OCI-LY3 (cell line): Measurements from ENCODE around the gene CCDC9B.
A peak's percentile ranks its signal among the peaks of the same experiment; 100 is the strongest.

ENCODE experiments used
- H2AFZ ChIP-seq: fragments of 200-600, 300-600 bp; shearing (Covaris generic); 2 replicates; pipeline ENCODE4 v1.6.0; 2014; ENCODE audit warnings: antibody characterized with exemption, low read depth, low read length
- H3K27ac ChIP-seq: fragments of 200-600, 300-600 bp; sonication (generic); 2 replicates; pipeline ENCODE4 v1.5.1; 2014; ENCODE audit warnings: mild to moderate bottlenecking, low read length, moderate library complexity, mixed read lengths
- H3K27me3 ChIP-seq: fragments of 200-600, 300-600 bp; sonication (generic); 2 replicates; pipeline ENCODE4 v1.6.1; 2014; ENCODE audit warnings: low read depth, low read length, mixed read lengths
- H3K36me3 ChIP-seq: fragments of 200-600, 300-600 bp; sonication (generic); replicated peaks from 2 replicates; pipeline ENCODE3; 2014; ENCODE audit warnings: low read depth, low read length, mixed read lengths
- H3K4me1 ChIP-seq: fragments of 300-600, 200-600 bp; sonication (generic); 2 replicates; pipeline ENCODE4 v1.6.1; 2014; ENCODE audit warnings: low read length, mixed read lengths
- H3K4me2 ChIP-seq: fragments of 200-600, 300-600 bp; sonication (generic); 2 replicates; pipeline ENCODE4 v1.6.1; 2014; ENCODE audit warnings: low read length, mixed read lengths
- H3K4me3 ChIP-seq: fragments of 300-600, 200-600 bp; sonication (generic); 2 replicates; pipeline ENCODE4 v1.5.1; 2014; ENCODE audit warnings: antibody characterized with exemption, mild to moderate bottlenecking, low read length, moderate library complexity
- H3K79me2 ChIP-seq: fragments of 300-600, 200-600 bp; shearing (Covaris generic); 2 replicates; pipeline ENCODE4 v1.6.1; 2014; ENCODE audit warnings: mild to moderate bottlenecking, low read length, mixed read lengths
- H3K9ac ChIP-seq: fragments of 300-600, 200-600 bp; shearing (Covaris generic); 2 replicates; pipeline ENCODE4 v1.6.0; 2014; ENCODE audit warnings: mild to moderate bottlenecking, low read length, moderate library complexity
- H3K9me3 ChIP-seq: fragments of 200-600, 300-600 bp; shearing (Covaris generic); 2 replicates; pipeline ENCODE4 v1.6.1; 2014; ENCODE audit warnings: low read length, mixed read lengths; ENCODE audit not compliant: insufficient read depth
- H4K20me1 ChIP-seq: fragments of 200-600, 300-600 bp; sonication (generic); 2 replicates; pipeline ENCODE4 v1.6.1; 2016; ENCODE audit warnings: low read length, mixed read lengths; ENCODE audit not compliant: insufficient read depth
- EZH2phosphoT487 ChIP-seq: fragments of 200-600 bp; shearing (Covaris generic); IDR thresholded peaks from 2 replicates; pipeline ENCODE4 v1.6.1; 2018; ENCODE audit warnings: antibody characterized with exemption, mixed run types, low read depth
- TF ChIP-seq, protein P1 (sequence below): fragments of 200-600, 300-600 bp; sonication (generic); IDR thresholded peaks from 2 replicates; pipeline ENCODE4 v1.5.1; 2014; ENCODE audit warnings: antibody characterized with exemption, low read length, low read depth

Gene CCDC9B

GRCh38 chr15:40286794-40287193, 53.9 kb downstream of the CCDC9B start:
- Histone ChIP-seq H3K79me2 (no peaks in the 10 kb centered on the region), H3K4me3 (no peak overlapping the region), H3K36me3 (no peaks in the 10 kb centered on the region), H3K27ac (no peak overlapping the region), H2AFZ (no peak overlapping the region), H3K9me3 (no peaks in the 10 kb centered on the region), H3K27me3 (no peaks in the 10 kb centered on the region), H3K4me2 (no peak overlapping the region), H3K4me1 (peaks cover 14% of the 10 kb centered on the region), H4K20me1 (no peaks in the 10 kb centered on the region), H3K9ac (no peak overlapping the region)
- no peak for TF ChIP-seq EZH2phosphoT487
- TF ChIP-seq, protein P1, sequence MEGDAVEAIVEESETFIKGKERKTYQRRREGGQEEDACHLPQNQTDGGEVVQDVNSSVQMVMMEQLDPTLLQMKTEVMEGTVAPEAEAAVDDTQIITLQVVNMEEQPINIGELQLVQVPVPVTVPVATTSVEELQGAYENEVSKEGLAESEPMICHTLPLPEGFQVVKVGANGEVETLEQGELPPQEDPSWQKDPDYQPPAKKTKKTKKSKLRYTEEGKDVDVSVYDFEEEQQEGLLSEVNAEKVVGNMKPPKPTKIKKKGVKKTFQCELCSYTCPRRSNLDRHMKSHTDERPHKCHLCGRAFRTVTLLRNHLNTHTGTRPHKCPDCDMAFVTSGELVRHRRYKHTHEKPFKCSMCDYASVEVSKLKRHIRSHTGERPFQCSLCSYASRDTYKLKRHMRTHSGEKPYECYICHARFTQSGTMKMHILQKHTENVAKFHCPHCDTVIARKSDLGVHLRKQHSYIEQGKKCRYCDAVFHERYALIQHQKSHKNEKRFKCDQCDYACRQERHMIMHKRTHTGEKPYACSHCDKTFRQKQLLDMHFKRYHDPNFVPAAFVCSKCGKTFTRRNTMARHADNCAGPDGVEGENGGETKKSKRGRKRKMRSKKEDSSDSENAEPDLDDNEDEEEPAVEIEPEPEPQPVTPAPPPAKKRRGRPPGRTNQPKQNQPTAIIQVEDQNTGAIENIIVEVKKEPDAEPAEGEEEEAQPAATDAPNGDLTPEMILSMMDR: no peak

DNA sequence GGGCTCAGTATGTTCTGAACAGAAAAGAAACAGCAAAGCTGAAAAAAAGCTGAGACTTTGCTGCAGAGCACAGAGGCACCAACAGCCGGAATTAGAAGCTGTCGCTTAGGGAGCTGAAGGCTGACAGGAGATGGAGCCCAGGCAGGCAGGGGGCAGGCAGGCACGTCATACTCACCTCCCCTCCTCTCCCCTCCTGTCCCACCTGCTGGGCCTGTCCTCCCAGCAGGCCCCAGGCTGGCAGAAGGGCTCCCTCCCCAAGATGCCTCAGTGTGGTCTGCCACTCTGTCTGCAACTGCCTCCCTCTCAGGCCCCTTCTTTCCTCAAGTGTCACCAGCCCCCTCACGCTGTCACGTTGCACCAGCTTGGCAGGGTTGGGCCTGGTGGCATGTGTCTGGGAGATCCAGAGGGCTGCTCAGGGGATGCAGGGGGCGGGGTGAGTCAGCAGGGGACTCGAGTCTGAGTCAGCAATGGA, 54.6 kb downstream of the CCDC9B start:
- H3K4me1 ChIP-seq: peaks cover 14% of the 10 kb centered on the region
- H3K27me3 ChIP-seq: no peaks in the 10 kb centered on the region
- H3K27ac ChIP-seq: no peak overlapping the region
- H3K9ac ChIP-seq: no peak overlapping the region
- TF ChIP-seq, protein P1: no peak
- no peak for TF ChIP-seq EZH2phosphoT487
- H3K4me2 ChIP-seq: no peak overlapping the region
- H3K9me3 ChIP-seq: no peaks in the 10 kb centered on the region
- H3K79me2 ChIP-seq: no peaks in the 10 kb centered on the region
- no peaks in the 10 kb centered on the region for H3K36me3 ChIP-seq
- H4K20me1 ChIP-seq: no peaks in the 10 kb centered on the region
- H2AFZ ChIP-seq: no peak overlapping the region
- no peak overlapping the region for H3K4me3 ChIP-seq

DNA sequence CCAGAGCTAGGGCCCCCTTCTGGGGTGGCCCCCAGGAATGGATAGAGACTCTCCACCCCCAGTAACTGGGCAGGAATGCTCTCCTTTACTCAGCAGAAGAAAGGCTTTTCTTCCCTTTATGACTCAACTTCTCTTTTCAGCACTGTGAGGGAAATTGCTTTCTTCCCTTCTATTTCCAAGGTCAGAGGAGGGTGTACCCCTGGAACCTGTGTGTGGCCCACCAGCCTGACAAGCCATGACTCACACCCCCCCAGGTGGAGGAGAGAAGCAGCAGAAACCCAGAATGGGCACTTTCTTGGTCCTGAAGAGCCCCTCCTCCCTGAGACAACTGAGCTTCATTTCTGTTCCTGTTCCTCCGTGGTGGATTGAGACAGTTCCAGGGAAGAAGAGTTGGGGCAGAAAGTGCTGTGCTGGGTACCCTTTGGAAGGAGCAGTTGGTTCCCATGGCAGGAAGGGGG, 55.2 kb downstream of the CCDC9B start:
- Histone ChIP-seq H3K9ac (no peak overlapping the region), H4K20me1 (no peaks in the 10 kb centered on the region)

GRCh38 chr15:40285151-40285550, 55.6 kb downstream of the CCDC9B start:
- Histone ChIP-seq H4K20me1 (no peaks in the 10 kb centered on the region), H2AFZ (no peak overlapping the region), H3K9ac (no peak overlapping the region), H3K27me3 (no peaks in the 10 kb centered on the region), H3K27ac (no peak overlapping the region), H3K9me3 (no peaks in the 10 kb centered on the region), H3K36me3 (no peaks in the 10 kb centered on the region), H3K4me3 (no peak overlapping the region), H3K4me1 (peaks cover 14% of the 10 kb centered on the region), H3K79me2 (no peaks in the 10 kb centered on the region), H3K4me2 (peak overlapping the region; percentile 31)
- TF ChIP-seq EZH2phosphoT487: no peak
- TF ChIP-seq, protein P1: no peak

More for the DNA sequence above, 55.2 kb downstream of the CCDC9B start:
- peak overlapping the region; percentile 31 for H3K4me2 ChIP-seq
- no peaks in the 10 kb centered on the region for H3K9me3 ChIP-seq
- H3K27me3 ChIP-seq: no peaks in the 10 kb centered on the region
- TF ChIP-seq, protein P1: no peak
- TF ChIP-seq EZH2phosphoT487: no peak
- H3K27ac ChIP-seq: no peak overlapping the region
- H3K4me3 ChIP-seq: no peak overlapping the region
- H3K4me1 ChIP-seq: peaks cover 14% of the 10 kb centered on the region
- no peak overlapping the region for H2AFZ ChIP-seq
- H3K36me3 ChIP-seq: no peaks in the 10 kb centered on the region
- no peaks in the 10 kb centered on the region for H3K79me2 ChIP-seq
